ENCODE measurements around the gene PTPRH. TPM values are rescaled to one million over a fixed set of nuclear protein-coding genes. Genes with fewer than 3 reads are reported as not detected.

PTPRH gene
- total RNA-seq, 1 experiment from 2014 or later: 34.6 TPM

- no peak overlapping the region for H3K4me3 Mint-ChIP-seq (ENCODE audit: low read depth, unreplicated experiment)
- no peaks in the 10 kb centered on the region for H3K27me3 Mint-ChIP-seq (ENCODE audit: unreplicated experiment)
- DNase-seq: no peak
- intact Hi-C loops (cut with micrococcal nuclease; ENCODE audit: unreplicated experiment): no loop called here
- CTCF ChIA-PET: no interaction called here
- no peaks in the 10 kb centered on the region for H3K9me3 Mint-ChIP-seq (ENCODE audit: low read depth, unreplicated experiment)
- BruUV-seq (replicated peaks): no TSS peak
- peaks cover 40% of the 10 kb centered on the region for H3K36me3 Mint-ChIP-seq (ENCODE audit: insufficient read depth, unreplicated experiment)
- H3K27ac Mint-ChIP-seq (ENCODE audit: unreplicated experiment): peak overlapping the region; percentile 33
- no peak for TF ChIP-seq CTCF (IDR thresholded peaks at IDR 0.05; ENCODE audit: unreplicated experiment)
- peaks cover 39% of the 10 kb centered on the region for H3K4me1 Mint-ChIP-seq (ENCODE audit: low read depth, unreplicated experiment)
Measured at GRCh38 chr19:55248704-55249103, 39.4 kb upstream of the PTPRH start.

- no peak for TF ChIP-seq CTCF (IDR thresholded peaks at IDR 0.05; ENCODE audit: unreplicated experiment)
- intact Hi-C loops (cut with micrococcal nuclease; ENCODE audit: unreplicated experiment): no loop called here
- Mint-ChIP-seq H3K27me3 (ENCODE audit: unreplicated experiment) (no peaks in the 10 kb centered on the region), H3K4me1 (ENCODE audit: low read depth, unreplicated experiment) (peaks cover 39% of the 10 kb centered on the region), H3K36me3 (ENCODE audit: insufficient read depth, unreplicated experiment) (peaks cover 45% of the 10 kb centered on the region), H3K27ac (ENCODE audit: unreplicated experiment) (peak overlapping the region; percentile 33), H3K4me3 (ENCODE audit: low read depth, unreplicated experiment) (no peak overlapping the region), H3K9me3 (ENCODE audit: low read depth, unreplicated experiment) (no peaks in the 10 kb centered on the region)
- DNase-seq: no peak
- CTCF ChIA-PET: interaction anchor here (0.9 to 1.1 kb wide), 4 partner anchors 39 to 170 kb away, joined by 3 to 4 read pairs (median 3); partner anchors contain the start of gene PTPRH
- BruUV-seq (replicated peaks): no TSS peak
Measured at GRCh38 chr19:55248166-55248675, 38.9 kb upstream of the PTPRH start.

GRCh38 chr19:55247621-55248099 lies 38.4 kb upstream of the PTPRH start:
- peak; percentile 83 for DNase-seq
- Mint-ChIP-seq H3K36me3 (ENCODE audit: insufficient read depth, unreplicated experiment) (peaks cover 50% of the 10 kb centered on the region), H3K9me3 (ENCODE audit: low read depth, unreplicated experiment) (no peaks in the 10 kb centered on the region), H3K4me1 (ENCODE audit: low read depth, unreplicated experiment) (peaks cover 39% of the 10 kb centered on the region), H3K27me3 (ENCODE audit: unreplicated experiment) (no peaks in the 10 kb centered on the region), H3K4me3 (ENCODE audit: low read depth, unreplicated experiment) (no peak overlapping the region), H3K27ac (ENCODE audit: unreplicated experiment) (peak overlapping the region; percentile 33)
- intact Hi-C loops (cut with micrococcal nuclease; ENCODE audit: unreplicated experiment): no loop called here
- CTCF ChIA-PET: interaction anchor here (0.9 to 1.1 kb wide), 4 partner anchors 38 to 170 kb away, joined by 3 to 4 read pairs (median 3); partner anchors contain the start of gene PTPRH
- BruUV-seq (replicated peaks): no TSS peak
- no peak for TF ChIP-seq CTCF (IDR thresholded peaks at IDR 0.05; ENCODE audit: unreplicated experiment)

GRCh38 chr19:55246462-55247451 lies 37.5 kb upstream of the PTPRH start:
- intact Hi-C loops (cut with micrococcal nuclease; ENCODE audit: unreplicated experiment): no loop called here
- H3K4me3 Mint-ChIP-seq (ENCODE audit: low read depth, unreplicated experiment): no peak overlapping the region
- H3K27ac Mint-ChIP-seq (ENCODE audit: unreplicated experiment): peak overlapping the region; percentile 33
- no peaks in the 10 kb centered on the region for H3K27me3 Mint-ChIP-seq (ENCODE audit: unreplicated experiment)
- no TSS peak for BruUV-seq (replicated peaks)
- DNase-seq: no peak
- no peak for TF ChIP-seq CTCF (IDR thresholded peaks at IDR 0.05; ENCODE audit: unreplicated experiment)
- CTCF ChIA-PET: interaction anchor here (1.3 kb wide), 1 partner anchor 38 kb away, joined by 3 read pairs; the partner anchor contains the start of gene PTPRH
- H3K36me3 Mint-ChIP-seq (ENCODE audit: insufficient read depth, unreplicated experiment): peaks cover 51% of the 10 kb centered on the region
- peaks cover 34% of the 10 kb centered on the region for H3K4me1 Mint-ChIP-seq (ENCODE audit: low read depth, unreplicated experiment)
- no peaks in the 10 kb centered on the region for H3K9me3 Mint-ChIP-seq (ENCODE audit: low read depth, unreplicated experiment)

All from Calu3 (cell line).